ENCODE results near the gene DUSP18.
"Not testable (repeated sequence)": the region's sequence is repeated elsewhere in the genome, so short reads cannot be mapped to it uniquely, and the experiment has no call there.

The DUSP18 gene

GRCh38 chr22:30667494-30668385 lies at the start of gene DUSP18:
Gene DUSP18, minus strand, starts transcription at chr22:30667875. Its CDS starts 3,872 bp downstream, at chr22:30664003.
- ATAC-seq (peak; percentile 88), DNase-seq (peak; percentile 96)

DNA sequence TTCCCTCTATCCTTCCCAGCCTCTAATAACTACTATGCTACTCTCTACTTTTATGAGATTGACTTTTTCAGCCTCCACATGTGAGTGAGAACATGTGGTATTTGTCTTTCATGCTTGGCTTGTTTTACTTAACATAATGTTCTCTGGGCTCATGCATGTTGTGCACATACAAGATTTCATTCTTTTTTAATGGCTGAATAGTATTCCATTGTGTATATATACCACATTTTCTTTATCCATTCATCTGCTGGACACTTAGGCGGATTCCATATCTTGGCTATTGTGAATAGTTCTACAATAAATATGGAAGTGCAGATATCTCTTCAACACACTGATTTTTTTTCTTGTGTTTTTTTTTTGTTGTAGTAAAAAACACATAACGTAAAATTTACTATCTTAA lies 46.4 kb upstream of the DUSP18 start:
- ATAC-seq (no peak), DNase-seq (no peak)

- no peak for ATAC-seq
- DNase-seq = no peak
Measured at GRCh38 chr22:30712094-30712493, 44.4 kb upstream of the DUSP18 start.

GRCh38 chr22:30709980-30710379 lies 42.3 kb upstream of the DUSP18 start:
- ATAC-seq, DNase-seq: not testable (repeated sequence)

DNA sequence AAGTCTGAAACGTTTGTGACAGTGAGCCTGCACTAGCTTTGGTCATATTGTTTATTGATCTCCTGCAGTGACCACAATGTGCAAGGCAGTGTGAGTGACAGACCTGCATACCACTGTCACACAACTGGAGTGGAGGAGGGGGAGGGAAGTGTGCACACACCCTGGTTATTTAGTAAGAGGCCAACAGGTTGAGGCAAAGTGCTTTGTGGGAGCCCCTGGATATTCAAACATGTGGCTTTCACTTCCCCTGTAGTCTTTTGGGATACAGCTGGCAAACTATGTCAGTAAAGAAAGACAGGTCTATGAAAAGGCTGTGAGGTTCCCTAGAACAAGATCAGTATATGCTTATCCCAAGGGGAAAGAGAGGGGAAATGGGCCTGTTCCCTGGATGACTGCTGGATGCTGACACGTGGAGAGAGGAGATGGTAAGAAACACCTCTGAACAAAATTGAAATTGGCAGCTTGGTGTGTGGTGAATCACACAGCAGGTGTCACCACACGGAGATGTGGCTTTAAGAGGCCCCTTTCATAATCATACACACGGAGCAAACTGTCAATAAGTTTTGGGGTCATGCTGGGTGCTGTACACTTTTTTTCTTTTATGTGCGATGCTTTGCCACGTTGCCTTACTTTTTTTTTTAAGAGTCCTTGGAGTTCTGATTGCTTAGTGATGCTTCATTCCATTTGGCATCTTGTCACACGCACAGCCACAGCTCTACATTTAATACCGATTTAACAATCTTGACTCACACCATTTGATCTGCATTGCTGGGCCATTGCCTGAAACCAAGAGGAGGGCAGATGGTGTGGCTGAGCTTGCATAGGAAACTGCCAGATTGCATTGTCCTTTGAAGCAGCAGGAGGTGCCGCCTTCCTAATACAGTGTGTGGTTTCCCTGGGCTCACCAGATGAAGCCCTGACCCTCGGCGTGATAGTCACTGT lies 38.3 kb upstream of the DUSP18 start:
- DNase-seq (no peak), ATAC-seq (peak; percentile 65)

GRCh38 chr22:30704978-30705377 lies 37.3 kb upstream of the DUSP18 start:
- ATAC-seq (no peak), DNase-seq (no peak)

DNA sequence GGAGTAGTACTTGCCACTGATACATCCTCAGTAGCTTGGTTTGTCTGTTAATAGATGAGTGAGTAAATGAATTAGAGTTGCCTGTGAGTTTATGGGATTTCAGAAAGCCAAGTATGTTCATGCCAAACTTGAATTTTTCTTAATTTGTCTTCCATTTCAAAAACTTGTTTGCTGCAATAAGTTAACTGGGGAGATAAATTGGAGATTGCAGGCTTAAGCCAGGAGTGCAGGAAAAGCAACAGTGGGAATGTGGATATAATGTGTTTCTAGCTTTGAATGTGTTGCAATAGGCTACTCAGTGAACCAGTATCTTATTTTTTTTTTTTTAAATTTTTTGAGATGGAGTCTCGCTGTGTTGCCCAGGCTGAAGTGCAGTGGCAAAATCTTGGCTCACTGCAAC lies 35.2 kb upstream of the DUSP18 start:
- DNase-seq = no peak
- no peak for ATAC-seq

- DNase-seq (no peak), ATAC-seq (no peak)
Measured at GRCh38 chr22:30701872-30702271, 34.2 kb upstream of the DUSP18 start.

GRCh38 chr22:30697975-30698374 lies 30.3 kb upstream of the DUSP18 start:
- ATAC-seq (no peak), DNase-seq (no peak)

GRCh38 chr22:30695871-30696655 lies 28.4 kb upstream of the DUSP18 start:
- DNase-seq = no peak
- no peak for ATAC-seq

DNA sequence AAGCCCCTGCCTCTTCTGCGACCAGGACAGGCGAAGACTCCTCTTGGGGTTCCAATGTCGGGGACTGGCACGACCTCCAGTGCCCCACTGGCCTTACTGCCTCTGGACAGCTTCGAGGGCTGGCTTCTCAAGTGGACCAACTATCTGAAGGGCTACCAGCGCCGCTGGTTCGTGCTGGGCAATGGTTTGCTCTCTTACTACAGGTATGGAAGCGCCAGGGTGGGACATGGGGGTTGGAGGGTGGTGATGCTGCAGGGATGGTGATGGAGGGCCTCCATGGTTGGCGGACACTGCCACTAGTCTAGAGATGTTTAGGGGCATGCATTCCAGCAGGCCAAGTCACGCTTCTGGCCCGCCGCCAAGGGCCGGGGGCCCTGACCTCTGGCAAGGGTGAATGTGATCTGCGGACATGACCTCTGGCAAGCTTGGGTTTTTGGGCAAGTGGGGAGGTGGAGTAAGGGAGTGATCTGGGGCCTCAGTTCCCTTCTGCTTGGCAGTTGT lies 27.7 kb upstream of the DUSP18 start:
- ATAC-seq (no peak), DNase-seq (no peak)

DNA sequence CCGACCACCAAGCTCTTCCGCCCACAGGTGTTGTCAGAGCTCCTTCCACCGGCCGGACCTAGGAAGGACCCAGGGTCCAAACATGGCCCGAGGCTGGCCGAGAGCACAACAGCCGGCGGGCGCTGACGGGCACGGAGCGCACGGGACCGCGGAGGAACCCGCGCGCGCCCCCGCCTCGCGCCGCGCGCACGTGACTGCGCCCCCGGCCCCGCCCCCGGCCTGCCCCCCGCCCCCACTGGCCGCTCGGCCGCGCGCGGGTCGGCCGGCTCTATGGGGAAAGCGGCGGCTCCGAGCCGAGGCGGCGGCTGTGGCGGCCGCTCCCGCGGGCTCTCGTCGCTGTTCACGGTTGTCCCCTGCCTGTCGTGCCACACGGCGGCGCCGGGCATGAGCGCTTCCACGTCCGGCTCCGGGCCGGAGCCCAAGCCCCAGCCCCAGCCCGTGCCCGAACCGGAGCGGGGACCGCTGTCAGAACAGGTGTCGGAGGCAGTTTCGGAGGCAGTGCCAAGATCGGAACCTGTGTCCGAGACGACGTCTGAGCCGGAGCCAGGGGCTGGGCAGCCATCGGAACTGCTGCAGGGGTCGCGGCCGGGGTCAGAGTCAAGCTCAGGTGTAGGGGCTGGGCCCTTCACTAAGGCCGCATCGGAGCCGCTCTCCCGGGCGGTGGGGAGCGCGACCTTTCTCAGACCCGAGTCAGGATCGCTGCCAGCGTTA lies 27.1 kb upstream of the DUSP18 start, which contains the start of gene OSBP2:
Gene OSBP2 (plus strand): TSS at position 235 of the 711 bp plus-strand sequence. CDS start 36 bp downstream, at position 271.
- peak; percentile 50 for ATAC-seq
- peak; percentile 43 for DNase-seq

DNA sequence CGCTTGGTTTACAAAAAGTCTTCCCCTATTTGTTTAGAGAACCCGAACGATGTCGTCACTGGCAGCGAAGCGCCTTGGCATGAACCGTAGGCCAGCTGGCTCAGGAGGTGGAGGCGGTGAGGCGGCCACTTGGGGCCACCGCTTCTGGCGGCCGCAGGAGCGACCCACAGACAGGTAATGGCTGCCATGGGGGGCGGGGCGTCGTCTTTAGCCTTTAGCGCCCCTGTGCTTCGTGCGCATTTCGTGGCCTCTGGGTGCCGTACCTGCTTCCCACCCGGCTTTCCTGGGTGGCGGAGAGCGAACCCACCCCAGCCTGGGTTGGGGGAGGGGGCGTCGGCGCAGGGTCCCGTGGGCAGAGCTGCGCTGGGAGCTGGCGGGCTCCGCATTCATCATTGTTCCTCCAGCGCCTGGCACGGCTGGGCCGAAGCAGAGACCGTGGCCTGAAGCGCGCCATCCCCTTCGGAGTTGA lies 26.5 kb upstream of the DUSP18 start:
- ATAC-seq = peak; percentile 50
- DNase-seq = peak; percentile 63

- no peak for ATAC-seq
Measured at GRCh38 chr22:30691204-30691603, 23.5 kb upstream of the DUSP18 start.

DNA sequence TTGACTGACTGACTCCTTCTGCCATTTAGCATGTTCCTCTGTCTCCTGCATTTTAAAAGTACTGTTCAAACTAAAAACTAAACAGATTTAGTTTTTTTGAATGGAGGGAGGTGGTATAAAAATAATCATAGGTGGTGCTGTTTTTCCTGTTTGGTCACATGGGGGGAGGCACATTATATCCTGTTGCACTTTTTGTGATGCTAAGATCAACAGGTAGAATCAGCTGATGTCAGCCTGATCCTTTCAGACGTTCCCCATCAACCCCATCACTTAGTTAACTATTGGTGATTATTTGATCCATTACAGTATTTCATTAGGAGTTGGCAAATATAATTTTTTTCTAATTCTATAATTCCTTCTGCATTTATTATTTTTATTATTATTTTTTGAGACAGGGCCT lies 21.9 kb upstream of the DUSP18 start:
- DNase-seq (no peak), ATAC-seq (no peak)

More at GRCh38 chr22:30691204-30691603, 23.5 kb upstream of the DUSP18 start:
- DNase-seq = no peak

GRCh38 chr22:30687358-30687757 lies 19.7 kb upstream of the DUSP18 start:
- ATAC-seq = no peak

DNA sequence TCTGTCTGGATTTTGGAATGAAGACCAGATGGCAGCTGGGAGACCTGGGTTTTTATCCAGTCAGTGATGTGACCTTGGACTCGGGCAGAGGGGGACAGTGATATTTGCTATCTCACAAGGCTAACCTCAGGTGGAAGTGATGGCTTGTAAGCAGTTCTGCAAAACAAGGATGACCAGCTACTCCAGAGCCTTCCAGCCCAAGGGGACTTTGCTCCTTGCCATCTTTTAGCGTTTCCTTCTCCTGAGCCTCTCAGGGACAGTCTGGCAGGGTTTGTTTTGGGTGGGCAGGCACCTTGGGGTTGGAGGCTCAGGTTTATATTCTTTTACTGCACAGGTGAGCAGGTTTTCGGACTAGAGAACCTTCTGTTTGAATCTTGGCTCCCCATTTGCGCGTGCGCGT lies 17.5 kb upstream of the DUSP18 start:
- no peak for ATAC-seq
- DNase-seq = no peak

More at GRCh38 chr22:30687358-30687757, 19.7 kb upstream of the DUSP18 start:
- no peak for DNase-seq

GRCh38 chr22:30681831-30682230 lies 14.2 kb upstream of the DUSP18 start:
- no peak for DNase-seq
- ATAC-seq = no peak

GRCh38 chr22:30680991-30681770 lies 13.5 kb upstream of the DUSP18 start:
- DNase-seq = no peak
- no peak for ATAC-seq

All from stimulated activated naive CD8-positive, alpha-beta T cell treated with anti-CD3 and anti-CD28 coated beads, Interleukin-15, Interleukin-2, amounts not matched to agents 100 U/mL and 50 U/mL, for 24 hours (primary cell).